Esophagus squamous epithelium (tissue), 5 donors: Measurements from ENCODE around the gene CHMP1A. TPM values are rescaled to one million over a fixed set of nuclear protein-coding genes. Genes with fewer than 3 reads are reported as not detected.

Source experiments
- DNase-seq: peaks from one replicate; lab custom pipeline; 2025; lab: John Stamatoyannopoulos, UW
- H3K27ac ChIP-seq, 4 donors: fragments of 200-600 bp; sonication (generic); one replicate each; pipeline ENCODE4 v1.5.1; 2016 to 2019; ENCODE audit warnings: mild to moderate bottlenecking in 1 of 4
- H3K27me3 ChIP-seq, 4 donors: fragments of 200-600 bp; sonication (generic); 1 replicate in 3 of 4; 2 replicates in 1 of 4; pipeline versions ENCODE4 v1.5.1 to v1.6.0; 2017 to 2021; ENCODE audit warnings: antibody characterized with exemption in 1 of 4
- H3K36me3 ChIP-seq, 3 donors: fragments of 200-600 bp; sonication (generic); one replicate each; pipeline ENCODE4 v1.5.1; 2016 to 2019
- H3K4me1 ChIP-seq, 3 donors: fragments of 200-600 bp; sonication (generic); one replicate each; pipeline ENCODE4 v1.5.1; 2017 to 2019
- H3K4me3 ChIP-seq, 4 donors: fragments of 200-600 bp; sonication (generic); 1 replicate in 3 of 4; 2 replicates in 1 of 4; pipeline ENCODE4 v1.5.1; 2016 to 2019; ENCODE audit warnings: mild to moderate bottlenecking in 2 of 4, moderate library complexity in 1 of 4
- H3K9me3 ChIP-seq, 3 donors: fragments of 200-600 bp; sonication (generic); one replicate each; pipeline ENCODE4 v1.5.1; 2016 to 2019
- CTCF ChIP-seq, 6 experiments: fragments of 450-650 bp in 4 of 6; fragments of 200-600 bp in 2 of 6; sonication (generic) in 2 of 6; IDR thresholded peaks; one replicate each; pipeline ENCODE4 v1.5.1; 2016 to 2019; ENCODE audit warnings: antibody characterized with exemption in 6 of 6, mild to moderate bottlenecking in 4 of 6, moderate library complexity in 4 of 6
- POLR2A ChIP-seq, 4 donors: fragments of 450-650 bp; IDR thresholded peaks; one replicate each; pipeline ENCODE4 v1.6.1; 2017; ENCODE audit warnings: antibody characterized with exemption in 4 of 4, mild to moderate bottlenecking in 4 of 4, moderate library complexity in 3 of 4
- whole genome bisulfite sequencing, 2 donors: methylation state at CpG; one replicate each; pipeline ENCODE4 v1.1.5; 2018; 5-methylcytosine and 5-hydroxymethylcytosine counted together
- intact Hi-C: fragments of 100-400 bp; cut with DNase I; formaldehyde crosslinking; loops from one replicate; pipeline ENCODE4 v1.15.0; 2022
- total RNA-seq, 4 donors: library from RNA; depleted of rRNA; stranded (reverse); fragments of >200 nt; gene quantifications; one replicate each; pipeline ENCODE4 v1.1.0, GENCODE V29; 2016
- donor health status: DM: yes; HTN: yes; CAD: no.

The CHMP1A gene
- total RNA-seq, 4 donors from 2014 or later: 83.0 to 116 (median 104) TPM

DNA sequence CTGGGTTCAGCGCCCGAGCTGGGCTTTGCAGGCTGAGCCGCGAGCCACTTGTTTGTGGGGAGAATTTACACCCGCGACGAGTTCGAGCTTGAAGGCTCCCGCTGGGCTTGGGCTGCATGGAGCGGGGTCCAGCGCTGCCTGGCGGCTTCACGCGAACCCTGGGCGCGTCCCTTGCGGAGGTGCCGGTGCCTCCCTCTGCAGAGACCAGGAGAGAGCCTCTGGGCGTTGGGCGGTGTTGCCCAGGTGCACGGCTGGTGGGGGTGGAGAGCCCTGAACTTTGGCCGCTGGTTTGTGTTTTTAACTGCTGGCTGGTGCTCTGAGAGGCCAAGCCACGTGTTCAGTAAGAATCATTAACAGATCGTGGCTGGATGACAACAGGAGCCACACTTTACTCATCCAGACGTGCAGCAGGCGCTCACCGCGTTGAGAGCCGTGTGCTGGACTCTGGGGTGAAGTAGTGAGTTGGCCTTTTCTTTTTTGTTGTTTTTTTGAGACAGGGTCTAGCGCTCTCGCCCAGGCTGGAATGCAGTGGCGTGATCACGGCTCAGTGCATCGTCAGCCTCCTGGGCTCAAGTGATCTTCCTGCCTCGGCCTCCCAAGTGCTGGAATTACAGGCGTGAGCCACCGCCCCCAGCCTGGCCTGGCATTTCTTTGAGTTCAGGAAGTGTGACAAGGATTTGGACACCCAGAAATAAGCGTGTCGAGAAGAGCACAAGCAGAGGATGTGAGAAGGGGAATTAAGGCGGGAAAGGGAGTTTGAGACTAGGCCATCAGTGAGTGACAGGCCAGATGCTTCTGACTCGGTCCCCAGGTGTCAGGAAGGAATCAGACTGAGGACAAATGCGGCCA, 29.8 kb upstream of the CHMP1A start:
- no peaks in the 10 kb centered on the region for H3K27me3 ChIP-seq
- H3K9me3 ChIP-seq: no peaks in the 10 kb centered on the region
- no peak for TF ChIP-seq POLR2A (IDR thresholded peaks at IDR 0.05)
- no peak for TF ChIP-seq CTCF (IDR thresholded peaks at IDR 0.05)
- no peak for DNase-seq
- WGBS, 2 donors: 15 to 25% methylated on average over 14 to 27 of the region's 42 CpGs
- peaks cover 7 to 22% (median 8%) of the 10 kb centered on the region in 3 donors for H3K4me1 ChIP-seq
- peaks cover 10 to 35% (median 19%) of the 10 kb centered on the region in 3 donors for H3K36me3 ChIP-seq
- H3K27ac ChIP-seq: peak overlapping the region; percentile 82 to 94 (median 90)
- peak overlapping the region; percentile 75 to 89 (median 82) for H3K4me3 ChIP-seq
- intact Hi-C loops: no loop called here

- H3K4me3 ChIP-seq: peak within 1 kb of the TSS; percentile 75 to 89 (median 82)
- TF ChIP-seq POLR2A (IDR thresholded peaks at IDR 0.05) (peak in 3 of 4 donors; percentile 32 to 79 (median 59)), CTCF (IDR thresholded peaks at IDR 0.05) (no peak)
- intact Hi-C loops: no loop called here
Measured at GRCh38 chr16:89686520-89687091, 29.1 kb upstream of the CHMP1A start, which contains the start of gene CDK10. Gene CDK10 (plus strand): TSS chr16:89686689. CDS start chr16:89686711, 22 bp downstream.

GRCh38 chr16:89685916-89686315, 28.4 kb upstream of the CHMP1A start:
- Histone ChIP-seq H3K36me3 (peaks cover 8 to 21% (median 10%) of the 10 kb centered on the region in 3 donors), H3K27me3 (no peaks in the 10 kb centered on the region), H3K4me3 (peak overlapping the region in 2 of 4 donors; percentile 75 to 84), H3K27ac (no peak overlapping the region), H3K9me3 (no peaks in the 10 kb centered on the region), H3K4me1 (peaks cover 7 to 22% (median 8%) of the 10 kb centered on the region in 3 donors)
- intact Hi-C loops: no loop called here
- DNase-seq: no peak
- WGBS, 2 donors: 100% methylated on average over 1 of the region's 1 CpG; no CpG with 5 or more reads in 1 of the 2 donors
- TF ChIP-seq CTCF (IDR thresholded peaks at IDR 0.05) (no peak), POLR2A (IDR thresholded peaks at IDR 0.05) (no peak)

More at GRCh38 chr16:89686520-89687091, 29.1 kb upstream of the CHMP1A start, which contains the start of gene CDK10:
- no peaks in the 10 kb centered on the region for H3K9me3 ChIP-seq
- no peaks in the 10 kb centered on the region for H3K27me3 ChIP-seq
- peak within 1 kb of the TSS; percentile 82 to 94 (median 90) for H3K27ac ChIP-seq
- H3K4me1 ChIP-seq: peaks cover 7 to 22% (median 8%) of the 10 kb centered on the region in 3 donors
- 0% methylated on average over 5 of the region's 67 CpGs; no CpG with 5 or more reads in 1 of the 2 donors for WGBS, 2 donors
- H3K36me3 ChIP-seq: peaks cover 10 to 28% (median 13%) of the 10 kb centered on the region in 3 donors
- DNase-seq: no peak

DNA sequence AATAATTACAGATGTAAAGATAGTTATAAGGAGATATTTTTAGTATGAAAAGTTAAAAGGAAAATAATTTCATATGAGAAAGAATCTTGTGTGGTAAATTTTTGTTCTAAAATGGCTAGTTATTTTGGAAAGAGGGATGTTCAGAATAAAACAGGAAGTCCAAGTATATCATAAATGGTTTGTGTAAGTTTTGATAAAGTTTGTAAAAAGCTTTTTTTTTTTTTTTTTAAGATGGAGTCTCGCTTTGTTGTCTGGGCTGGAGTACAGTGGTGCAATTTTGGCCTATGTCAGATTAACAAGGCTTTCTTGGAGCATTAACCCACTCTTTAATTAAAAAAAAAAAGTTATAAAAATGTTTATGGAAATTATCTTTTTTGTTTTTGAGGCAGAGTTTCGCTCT, 20.8 kb upstream of the CHMP1A start:
- H3K36me3 ChIP-seq: no peaks in the 10 kb centered on the region
- no peak overlapping the region for H3K4me3 ChIP-seq
- intact Hi-C loops: no loop called here
- H3K4me1 ChIP-seq: no peaks in the 10 kb centered on the region
- whole genome bisulfite sequencing, 2 donors: 94 to 97% methylated on average over 2 of the region's 2 CpGs
- H3K9me3 ChIP-seq: peaks cover 0 to 9% (median 0%) of the 10 kb centered on the region in 3 donors
- TF ChIP-seq POLR2A (IDR thresholded peaks at IDR 0.05) (no peak), CTCF (IDR thresholded peaks at IDR 0.05) (no peak)
- H3K27ac ChIP-seq: no peak overlapping the region
- no peak for DNase-seq
- H3K27me3 ChIP-seq: no peaks in the 10 kb centered on the region
